Medulla oblongata (tissue), 1 donor: Measurements from ENCODE around the gene FKBP1B.
A peak's percentile ranks its signal among the peaks of the same experiment; 100 is the strongest.
"Not testable (repeated sequence)": the region's sequence is repeated elsewhere in the genome, so short reads cannot be mapped to it uniquely, and the experiment has no call there.

Experiments used
- DNase-seq: peaks from one replicate; pipeline ENCODE4 v3.0.0-alpha.2; 2015; ENCODE audit errors: extremely low spot score

FKBP1B gene

DNA sequence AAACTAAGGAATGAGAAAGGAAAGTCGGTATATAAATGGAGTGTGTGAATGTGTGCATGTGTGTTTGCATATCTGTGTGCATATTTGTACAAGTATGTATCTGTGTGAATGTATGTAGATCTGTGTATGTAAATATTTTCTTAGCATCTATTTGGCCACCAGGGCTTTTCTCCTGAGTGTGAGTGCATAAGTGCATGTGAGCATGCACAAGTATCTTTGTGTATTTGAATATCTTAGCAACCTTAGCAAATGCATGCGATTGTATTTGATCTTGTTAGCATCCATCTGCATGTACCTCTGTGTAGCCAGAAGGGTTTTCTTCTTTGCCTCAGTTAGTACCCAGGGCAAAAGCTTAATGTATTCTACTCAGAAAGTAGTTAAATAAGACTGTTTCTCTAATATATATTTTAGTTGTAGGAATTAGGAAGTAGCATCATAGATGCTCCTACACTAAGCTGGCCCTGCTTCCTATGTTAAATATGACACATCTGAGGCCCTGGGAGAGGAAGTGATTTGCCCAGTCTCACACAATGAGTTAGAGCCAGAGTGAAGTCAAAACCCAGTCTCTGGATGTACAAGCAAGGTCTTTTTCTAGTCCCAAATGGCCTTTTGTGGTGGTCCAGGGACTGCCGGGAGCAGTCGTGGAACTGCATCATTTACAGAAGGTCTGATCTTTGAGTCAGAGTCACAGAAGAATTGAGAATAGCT, 9.2 kb downstream of the FKBP1B start:
- no peak for DNase-seq

DNA sequence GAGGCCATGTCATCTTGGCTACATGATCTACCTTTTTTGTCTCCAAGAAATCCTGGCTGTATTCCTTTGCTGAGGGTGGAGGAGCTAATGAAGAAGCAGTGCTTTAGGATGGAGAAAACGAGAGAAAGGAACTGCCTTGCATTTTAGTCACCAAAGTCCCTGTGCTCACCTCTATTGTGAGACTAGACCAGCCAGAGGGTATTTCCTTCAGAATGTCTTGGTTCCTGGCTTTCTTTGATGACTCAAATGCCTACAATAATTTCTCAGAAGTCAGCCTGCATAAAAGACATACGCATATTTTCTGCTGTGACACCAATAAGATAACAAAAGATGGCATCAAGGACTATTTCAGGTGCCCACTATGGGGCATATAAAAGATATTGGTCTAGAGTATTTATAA, 15.8 kb downstream of the FKBP1B start:
- no peak for DNase-seq

DNA sequence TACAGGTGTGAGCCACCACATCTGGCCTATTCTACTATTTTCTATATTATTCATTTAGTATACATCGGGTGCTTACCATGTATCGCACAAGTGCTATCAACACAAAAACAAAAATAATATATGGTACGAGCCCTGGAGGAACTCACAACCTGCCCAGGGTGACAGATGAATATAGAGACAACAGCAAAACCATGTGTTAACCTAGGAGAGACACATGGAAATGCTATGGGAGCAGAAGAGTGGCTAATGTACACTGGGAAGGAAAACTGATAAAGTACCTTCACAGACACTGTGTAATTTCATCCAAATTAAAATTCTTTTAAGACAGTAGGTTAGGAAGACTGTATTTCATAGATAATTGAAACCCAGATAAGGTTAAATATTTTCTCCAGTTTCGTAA, 22.7 kb downstream of the FKBP1B start:
- DNase-seq, result no peak

DNA sequence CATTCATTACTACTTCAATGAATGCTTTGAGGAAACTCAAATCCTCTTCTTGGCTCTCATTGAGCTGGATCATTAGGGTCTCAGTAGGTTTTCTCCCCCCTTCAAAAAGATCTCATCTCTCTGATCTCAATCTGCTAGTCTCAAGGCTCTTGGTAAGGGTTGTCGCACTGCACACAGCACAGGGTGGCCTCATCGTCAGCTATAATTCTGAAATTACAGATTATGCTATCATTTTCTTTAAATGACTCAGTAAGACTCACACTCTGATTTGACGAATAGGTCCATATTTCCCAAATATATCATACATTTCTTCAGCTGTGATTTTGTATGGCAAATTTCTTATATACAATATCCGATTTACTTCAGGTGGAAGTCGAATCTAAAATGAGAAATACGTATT, 24.3 kb downstream of the FKBP1B start:
- no peak for DNase-seq

DNA sequence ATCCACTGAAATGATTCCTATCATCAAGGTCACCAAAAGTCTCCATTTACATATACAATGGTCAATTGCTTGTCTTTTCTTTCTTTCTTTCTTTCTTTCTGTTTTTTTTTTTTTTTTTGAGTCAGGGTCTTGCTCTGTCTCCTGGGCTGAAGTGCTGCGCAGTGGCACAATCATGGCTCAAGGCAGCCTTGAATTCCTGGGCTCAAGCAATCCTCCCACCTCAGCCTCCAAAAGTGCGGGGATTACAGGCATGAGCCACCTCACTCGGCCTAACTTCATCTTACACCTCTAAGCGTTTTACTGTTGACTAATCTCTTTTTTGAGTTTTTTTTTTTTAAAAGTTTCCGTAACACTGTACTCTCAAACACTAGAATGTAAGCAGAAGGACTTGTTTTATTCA, 25.7 kb downstream of the FKBP1B start:
- no peak for DNase-seq

DNA sequence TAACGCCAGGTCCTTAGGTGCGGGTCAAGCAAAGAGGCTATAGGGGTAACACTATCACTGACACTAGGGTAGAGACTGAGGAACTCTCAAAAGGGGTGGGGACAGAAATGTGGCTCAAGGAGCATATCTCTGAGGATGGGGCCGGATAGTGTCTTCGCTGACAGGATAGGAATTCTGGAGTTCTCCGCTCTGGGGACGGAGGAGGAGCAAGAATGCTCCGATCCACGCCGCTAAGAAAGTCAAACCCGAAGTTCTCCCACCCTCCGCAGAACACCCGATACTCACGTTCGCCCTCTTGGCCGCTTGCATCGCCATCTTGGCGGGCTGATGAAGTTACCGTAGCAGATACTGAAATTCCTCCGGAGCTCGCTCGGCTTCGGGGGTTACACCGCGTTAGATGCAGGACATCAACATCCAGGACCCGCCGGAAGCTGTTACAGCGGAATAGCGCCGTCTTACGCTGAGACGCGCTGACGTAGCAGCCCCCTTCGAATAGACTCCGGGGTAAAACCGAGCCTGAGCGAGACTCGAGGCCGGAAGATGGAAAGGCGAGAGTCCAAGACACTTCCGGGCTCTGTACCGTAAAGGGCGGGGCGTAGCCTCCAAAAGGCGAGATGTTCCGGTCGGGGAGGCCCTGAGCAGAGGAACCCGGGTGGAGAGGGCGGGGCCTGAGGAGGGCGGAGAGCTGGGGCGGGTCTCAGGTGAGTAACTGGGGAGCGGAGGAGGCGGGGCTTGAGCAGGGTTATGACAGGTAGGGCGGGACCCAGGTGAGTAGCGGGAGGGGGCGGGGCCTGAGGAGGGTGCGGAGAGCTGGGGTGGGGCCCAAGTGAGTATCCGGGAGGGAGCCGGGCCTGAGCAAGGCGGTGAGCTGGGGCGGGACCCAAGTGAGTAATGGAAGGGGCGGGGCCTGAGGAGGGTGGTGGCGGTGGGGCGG, 26.6 kb downstream of the FKBP1B start, which contains the start of gene SF3B6:
TSS of gene SF3B6 (minus strand) at position 412 of the 934 bp plus-strand sequence. CDS start at position 315, 97 bp downstream.
- peak; percentile 98 for DNase-seq

DNA sequence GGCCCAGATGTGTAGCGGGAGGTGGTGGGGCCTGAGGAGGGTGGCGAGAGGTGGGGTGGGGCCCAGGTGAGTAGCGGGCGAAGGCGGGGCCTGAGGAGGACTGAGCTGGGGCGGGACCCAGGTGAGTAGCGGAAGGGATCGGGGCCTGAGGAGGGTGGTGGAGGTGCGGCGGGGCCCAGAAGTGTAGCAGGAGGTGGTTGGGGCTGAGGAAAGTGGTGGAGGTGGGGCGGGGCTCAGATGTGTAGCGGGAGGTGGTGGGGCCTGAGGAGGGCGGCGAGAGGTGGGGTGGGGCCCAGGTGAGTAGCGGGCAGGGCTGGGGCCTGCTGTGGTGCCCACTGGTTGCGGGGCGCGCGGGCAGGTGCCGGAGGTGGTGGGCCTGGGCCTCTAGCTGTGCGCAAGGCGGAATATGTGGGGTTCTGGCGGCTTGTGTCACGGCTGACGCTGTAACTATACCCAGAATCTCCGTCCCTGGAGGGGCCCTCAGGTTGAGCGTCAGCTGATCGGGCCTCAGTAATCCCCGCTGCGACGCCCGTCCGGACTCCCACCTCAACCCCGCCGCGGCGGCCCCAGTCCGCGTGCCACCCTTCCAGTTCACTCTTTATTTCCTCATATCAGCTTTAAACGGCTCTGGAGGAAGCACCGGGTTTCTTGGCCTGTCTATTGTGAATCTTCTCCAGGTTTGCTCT, 27.5 kb downstream of the FKBP1B start:
- DNase-seq, result peak; percentile 36

DNA sequence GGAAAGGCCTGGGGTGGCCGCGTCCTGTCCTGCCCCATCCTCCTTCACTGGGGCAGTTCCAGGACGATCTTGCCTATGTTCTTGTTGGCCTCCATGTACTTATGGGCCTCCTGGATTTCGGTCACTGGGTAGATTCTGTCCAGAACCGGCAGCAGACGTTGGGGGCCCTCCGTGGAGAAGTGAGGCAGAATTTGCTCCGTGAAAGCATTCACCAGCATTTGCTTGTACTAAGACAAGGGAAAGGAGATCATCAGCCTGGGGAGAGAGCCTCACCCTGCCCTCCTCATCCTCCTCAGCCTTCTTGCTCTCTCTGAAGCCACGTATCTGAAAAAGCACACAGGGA, 28.0 kb downstream of the FKBP1B start:
- no peak for DNase-seq

DNA sequence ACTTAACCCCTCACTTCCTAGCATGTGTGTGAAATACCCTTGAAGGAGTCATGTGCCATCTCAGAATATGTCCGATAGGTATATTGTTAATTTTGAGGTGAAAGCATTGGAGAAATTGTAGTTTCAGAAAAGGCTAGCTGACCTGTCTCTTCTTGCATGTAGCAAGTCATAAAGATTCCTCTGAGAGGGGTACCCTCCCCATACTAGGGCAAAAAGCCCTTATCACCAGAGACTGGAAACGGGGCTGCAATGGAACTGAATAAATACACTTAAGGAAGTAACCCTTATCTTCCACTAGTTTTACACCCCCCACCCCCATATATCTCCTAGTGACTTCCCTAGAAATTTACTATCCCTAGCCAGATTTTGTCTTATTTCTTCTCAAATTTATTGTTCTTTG, 28.3 kb downstream of the FKBP1B start:
- no peak for DNase-seq

DNA sequence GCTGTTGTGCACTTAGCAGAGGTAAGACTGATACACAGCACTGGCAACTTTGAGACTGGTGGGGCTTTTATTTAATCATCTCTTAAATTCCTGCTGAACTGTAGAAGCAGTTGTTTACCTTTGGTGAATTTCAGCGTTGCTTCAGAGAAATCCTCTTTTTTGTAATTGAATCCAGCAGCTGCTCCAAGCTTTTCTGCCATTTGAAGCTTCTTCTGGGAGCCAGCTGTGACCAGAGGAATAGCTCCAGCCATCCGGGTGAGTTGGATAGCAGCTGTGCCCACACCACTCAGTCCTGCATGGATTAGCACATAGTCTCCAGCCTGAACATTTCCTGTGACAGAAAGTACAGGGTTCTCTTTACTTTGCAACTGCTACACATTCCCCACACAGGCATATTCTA, 31.2 kb downstream of the FKBP1B start:
- no peak for DNase-seq

DNA sequence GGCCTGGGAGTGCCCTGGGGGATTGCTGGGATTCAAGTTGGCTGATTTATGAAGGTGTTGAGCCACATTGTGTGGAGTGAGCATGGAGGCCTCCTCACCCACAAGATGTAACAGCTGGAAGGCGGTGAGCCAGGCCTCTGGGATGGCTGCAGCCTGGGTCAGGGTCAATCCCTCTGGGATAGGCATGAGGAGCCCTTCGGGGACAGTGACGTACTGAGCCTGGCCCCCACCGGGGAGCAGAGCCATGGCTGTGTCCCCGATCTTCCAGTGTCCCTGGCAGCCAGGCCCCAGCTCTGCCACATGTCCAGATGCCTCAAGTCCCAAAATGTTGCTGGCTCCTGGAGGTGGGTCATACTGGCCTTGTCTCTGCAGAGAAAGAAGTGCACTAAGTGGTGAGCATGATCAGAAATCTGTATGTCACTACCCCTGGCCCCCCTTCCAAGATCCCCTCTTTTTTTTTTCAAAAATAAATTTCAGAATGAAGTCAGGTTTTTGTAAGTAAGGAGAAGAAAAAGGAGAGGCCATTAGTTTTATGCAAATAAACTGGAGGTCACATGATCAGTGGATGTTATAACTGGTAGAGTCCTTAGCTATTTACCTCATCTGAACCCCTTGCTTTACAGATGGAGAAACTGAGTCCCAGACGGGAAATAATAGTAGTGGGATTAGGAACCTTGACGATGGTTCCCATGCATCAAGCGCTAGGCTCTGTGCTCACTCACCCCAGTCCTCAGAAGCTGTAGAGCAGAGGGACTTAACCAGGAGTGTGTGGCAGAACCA, 33.4 kb downstream of the FKBP1B start:
- DNase-seq, result no peak

DNA sequence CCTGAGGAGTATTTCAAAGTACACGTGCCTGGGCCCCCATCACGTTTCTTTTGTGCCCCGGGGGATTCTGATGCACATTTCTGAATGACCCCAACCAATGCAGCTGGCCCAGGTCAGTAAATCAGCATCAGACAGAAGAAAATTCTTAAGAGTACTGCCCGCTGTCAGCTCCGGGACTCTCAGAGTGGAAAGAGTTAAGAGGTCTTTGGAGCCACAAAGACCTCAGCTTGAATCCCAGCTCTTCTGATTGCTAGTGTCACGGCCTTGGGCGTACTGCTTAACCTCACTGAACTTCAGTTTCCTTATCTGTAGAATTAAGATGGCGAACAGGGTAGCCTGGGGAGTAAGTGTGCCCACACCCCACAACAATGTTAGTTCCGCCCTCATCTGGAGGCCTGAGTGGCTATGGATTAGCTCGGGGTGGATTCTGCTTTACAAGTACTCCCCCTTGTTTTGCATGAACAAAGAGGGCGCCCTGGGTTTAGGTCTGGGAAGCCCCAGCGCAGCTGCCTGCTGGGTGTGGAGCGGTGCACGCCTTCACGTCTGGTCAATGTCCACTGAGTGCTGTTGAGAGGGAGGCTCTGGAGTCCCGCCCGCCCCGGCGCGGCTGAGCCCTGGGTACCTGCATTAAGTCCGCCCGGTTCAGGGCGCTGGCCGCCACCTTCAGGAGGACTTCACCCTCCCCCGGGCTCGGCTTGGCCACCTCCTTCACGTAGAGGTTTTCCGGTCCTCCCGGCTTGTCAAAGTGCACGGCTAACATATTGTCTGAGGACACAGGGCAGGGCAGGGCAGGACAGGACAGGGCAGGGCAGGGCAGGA, 34.2 kb downstream of the FKBP1B start:
- peak; percentile 52 for DNase-seq

DNA sequence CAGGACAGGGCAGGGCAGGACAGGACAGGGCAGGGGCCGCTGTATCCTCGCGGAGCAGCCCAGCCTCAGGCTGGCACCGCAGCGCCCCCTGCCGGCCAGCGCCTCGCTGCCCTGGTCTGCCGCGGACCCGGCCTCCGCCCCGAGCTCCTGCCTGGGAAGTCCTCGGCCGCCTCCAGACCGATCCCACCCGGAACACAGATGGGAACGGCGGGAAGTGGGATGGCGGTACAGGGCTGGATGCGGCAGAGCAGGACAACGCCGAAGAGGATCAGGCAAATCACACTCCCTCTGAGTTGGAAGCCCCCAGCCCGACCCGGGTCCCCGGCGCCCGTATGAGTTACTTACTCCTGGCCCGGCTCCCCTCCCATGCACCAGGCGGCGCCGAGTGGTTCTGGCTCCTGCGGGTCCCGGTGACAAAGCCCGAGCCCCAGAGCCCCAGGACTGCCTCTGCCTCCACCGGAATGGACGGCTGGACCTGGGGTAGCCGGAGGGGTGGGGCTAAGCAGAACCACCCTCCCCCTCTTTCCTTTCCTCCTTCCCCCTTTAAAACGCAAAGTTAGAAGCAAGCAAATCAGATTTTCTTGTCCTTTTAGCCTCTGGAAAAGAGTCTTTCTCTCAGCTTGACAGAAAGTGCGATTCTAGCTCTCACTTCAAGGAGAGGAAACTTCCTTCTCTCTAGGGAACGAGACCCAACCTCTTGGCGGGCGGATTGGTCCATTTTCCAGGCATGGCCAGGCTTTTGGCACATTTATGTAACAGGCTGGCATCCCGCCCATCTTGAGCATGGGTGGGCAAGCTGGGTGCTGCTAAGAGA, 35.1 kb downstream of the FKBP1B start, which contains the start of gene TP53I3:
TSS of gene TP53I3 (minus strand) at position 449 of the 814 bp plus-strand sequence. CDS start 508 bp downstream, outside the sequence.
- peak; percentile 83 for DNase-seq

DNA sequence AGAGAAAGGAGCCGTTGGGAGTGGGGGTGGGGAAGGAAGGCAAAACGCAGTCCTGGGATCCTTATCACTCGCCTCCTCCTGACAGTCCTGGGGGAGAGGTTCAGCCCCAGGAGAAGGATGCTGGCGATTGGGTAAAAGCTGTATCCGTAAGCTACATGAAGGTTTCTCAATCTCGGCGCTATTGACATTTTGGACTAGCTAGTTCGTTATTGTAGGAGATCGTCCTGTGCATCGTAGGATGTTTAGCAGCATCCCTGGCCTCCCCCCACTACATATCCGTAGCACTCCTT, 35.6 kb downstream of the FKBP1B start:
- no peak for DNase-seq

DNA sequence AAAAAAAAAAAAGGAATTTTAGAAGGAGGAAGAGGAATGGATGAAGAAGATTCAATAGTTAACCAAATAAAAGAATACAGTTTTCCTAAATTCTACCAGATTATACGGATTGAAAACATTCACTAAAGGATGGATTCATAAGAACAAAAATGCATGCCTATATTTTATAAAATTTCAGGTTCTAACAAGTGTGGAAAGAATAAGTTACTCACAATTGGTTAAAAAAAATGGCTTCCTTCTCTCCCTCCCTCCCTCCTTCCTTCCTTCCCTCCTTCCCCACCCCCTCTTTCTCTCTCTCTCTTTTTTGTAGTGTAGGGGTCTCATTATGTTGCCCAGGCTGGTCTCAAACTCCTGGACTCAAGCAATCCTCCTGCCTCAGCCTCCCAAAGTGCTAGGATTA, 36.7 kb downstream of the FKBP1B start:
- no peak for DNase-seq

DNA sequence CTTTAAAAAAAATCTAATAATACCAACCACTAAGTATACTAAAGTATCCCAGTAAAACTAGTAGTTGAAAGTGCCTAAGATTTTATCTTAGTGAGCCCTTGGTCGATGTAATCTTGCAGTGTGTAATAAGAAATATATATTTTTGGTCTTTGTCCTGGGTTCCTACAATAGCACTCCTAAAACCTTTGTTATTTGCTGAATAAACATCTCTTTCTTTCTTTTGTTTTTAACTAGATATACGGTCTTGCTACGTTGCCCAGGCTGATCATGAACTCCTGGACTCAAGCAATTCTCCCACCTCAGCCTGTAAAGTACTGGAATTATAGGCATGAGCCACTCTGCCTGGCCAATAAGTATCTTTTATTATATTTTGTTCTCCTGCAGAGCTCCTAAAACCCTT, 37.5 kb downstream of the FKBP1B start:
- no peak for DNase-seq

DNA sequence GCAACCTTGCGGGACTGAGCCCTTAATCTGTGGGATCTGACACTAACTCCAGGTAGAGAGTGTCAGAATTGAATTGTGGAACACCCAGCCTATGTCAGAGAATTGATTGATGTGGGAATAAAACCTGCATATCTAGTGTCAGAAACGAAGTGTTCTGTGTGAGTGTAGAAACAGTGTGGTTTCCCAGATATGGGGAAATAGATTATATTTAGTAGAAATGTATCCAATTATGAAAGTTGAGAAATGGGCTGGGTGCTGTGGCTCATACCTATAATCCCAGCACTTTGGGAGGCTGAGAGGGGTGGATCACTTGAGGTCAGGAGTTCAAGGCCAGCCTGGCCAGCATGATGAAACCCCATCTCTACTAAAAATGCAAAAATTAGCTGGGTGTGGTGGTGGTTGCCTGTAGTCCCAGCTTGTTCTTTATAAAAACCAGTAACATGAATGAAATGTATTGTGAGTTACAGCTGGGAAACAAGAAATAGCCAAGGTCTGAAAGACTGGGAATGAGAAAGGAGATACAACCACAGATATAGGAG, 39.3 kb downstream of the FKBP1B start:
- no peak for DNase-seq

DNA sequence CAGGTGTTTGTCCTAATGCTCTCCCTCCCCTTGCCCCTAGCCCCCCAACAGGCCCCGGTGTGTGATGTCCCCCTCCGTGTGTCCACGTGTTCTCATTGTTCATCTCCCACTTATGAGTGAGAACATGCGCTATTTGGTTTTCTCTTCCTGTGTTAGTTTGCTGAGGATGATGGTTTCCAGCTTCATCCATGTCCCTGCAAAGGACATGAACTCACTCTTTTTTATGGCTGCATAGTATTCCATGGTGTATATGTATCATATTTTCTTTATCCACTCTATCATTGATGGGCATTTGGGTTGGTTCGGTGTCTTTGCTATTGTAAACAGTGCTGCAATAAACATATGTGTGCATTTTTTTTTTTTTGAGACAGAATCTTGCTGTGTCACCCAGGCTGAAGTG, 43.7 kb downstream of the FKBP1B start:
- not testable (repeated sequence) for DNase-seq

DNA sequence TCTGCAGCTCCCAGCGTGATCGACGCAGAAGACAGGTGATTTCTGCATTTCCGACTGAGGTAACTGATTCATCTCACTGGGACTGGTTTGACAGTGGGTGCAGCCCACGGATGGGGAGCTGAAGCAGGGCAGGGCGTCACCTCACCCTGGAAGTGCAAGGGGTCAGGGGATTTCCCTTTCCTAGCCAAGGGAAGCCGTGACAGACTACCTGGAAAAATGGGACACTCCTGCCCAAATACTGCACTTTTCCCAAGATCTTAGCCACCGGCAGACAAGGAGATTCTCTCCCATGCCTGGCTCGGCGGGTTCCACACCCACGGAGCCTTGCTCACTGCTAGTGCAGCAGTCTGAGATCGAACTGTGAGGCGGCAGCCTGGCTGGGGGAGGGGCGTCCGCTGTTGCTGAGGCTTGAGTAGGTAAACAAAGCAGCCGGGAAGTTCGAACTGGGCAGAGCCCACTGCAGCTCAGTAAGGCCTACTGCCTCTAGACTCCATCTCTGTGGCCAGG, 45.7 kb downstream of the FKBP1B start:
- not testable (repeated sequence) for DNase-seq
